Germinal center (tissue), 1 donor: ENCODE data around the gene BTLA.
"Not testable (repeated sequence)": the region's sequence is repeated elsewhere in the genome, so short reads cannot be mapped to it uniquely, and the experiment has no call there.

ENCODE experiments used
- DNase-seq: peaks from one replicate; pipeline ENCODE4 v3.0.0; 2012; ENCODE audit warnings: mixed read lengths, low spot score

Gene BTLA

GRCh38 chr3:112498914-112499711, at the start of gene BTLA:
Gene BTLA, minus strand, starts transcription at chr3:112499472. Its CDS starts 114 bp downstream, at chr3:112499358.
- peak; percentile 40 for DNase-seq

GRCh38 chr3:112546216-112546759, 47.0 kb upstream of the BTLA start:
- DNase-seq, result no peak

GRCh38 chr3:112539825-112540650, 40.8 kb upstream of the BTLA start:
- no peak for DNase-seq

GRCh38 chr3:112531358-112531781, 32.1 kb upstream of the BTLA start:
- DNase-seq, result peak; percentile 30

- no peak for DNase-seq
Measured at GRCh38 chr3:112530573-112530972, 31.3 kb upstream of the BTLA start.

- not testable (repeated sequence) for DNase-seq
Measured at GRCh38 chr3:112524127-112524526, 24.9 kb upstream of the BTLA start.

- DNase-seq, result peak; percentile 60
Measured at GRCh38 chr3:112519424-112520001, 20.2 kb upstream of the BTLA start.

GRCh38 chr3:112518970-112519369, 19.7 kb upstream of the BTLA start:
- not testable (repeated sequence) for DNase-seq

- DNase-seq, result no peak
Measured at GRCh38 chr3:112514527-112515128, 15.4 kb upstream of the BTLA start.

- no peak for DNase-seq
Measured at GRCh38 chr3:112512320-112512719, 13.0 kb upstream of the BTLA start.

GRCh38 chr3:112508860-112509259, 9.6 kb upstream of the BTLA start:
- no peak for DNase-seq

GRCh38 chr3:112508261-112508660, 9.0 kb upstream of the BTLA start:
- DNase-seq, result no peak

- no peak for DNase-seq
Measured at GRCh38 chr3:112505907-112506306, 6.6 kb upstream of the BTLA start.

GRCh38 chr3:112504123-112504522, 4.9 kb upstream of the BTLA start:
- DNase-seq, result no peak

GRCh38 chr3:112503304-112503972, 4.2 kb upstream of the BTLA start:
- DNase-seq, result no peak

- DNase-seq, result no peak
Measured at GRCh38 chr3:112500621-112501020, 1.3 kb upstream of the BTLA start.

GRCh38 chr3:112497897-112498548, 1.2 kb downstream of the BTLA start:
- DNase-seq, result peak; percentile 20

- no peak for DNase-seq
Measured at GRCh38 chr3:112496366-112497067, 2.8 kb downstream of the BTLA start.

- not testable (repeated sequence) for DNase-seq
Measured at GRCh38 chr3:112494448-112494767, 4.9 kb downstream of the BTLA start.

GRCh38 chr3:112492124-112492523, 7.1 kb downstream of the BTLA start:
- DNase-seq, result no peak
